ENCODE data around the gene GLS.

Gene GLS

DNA sequence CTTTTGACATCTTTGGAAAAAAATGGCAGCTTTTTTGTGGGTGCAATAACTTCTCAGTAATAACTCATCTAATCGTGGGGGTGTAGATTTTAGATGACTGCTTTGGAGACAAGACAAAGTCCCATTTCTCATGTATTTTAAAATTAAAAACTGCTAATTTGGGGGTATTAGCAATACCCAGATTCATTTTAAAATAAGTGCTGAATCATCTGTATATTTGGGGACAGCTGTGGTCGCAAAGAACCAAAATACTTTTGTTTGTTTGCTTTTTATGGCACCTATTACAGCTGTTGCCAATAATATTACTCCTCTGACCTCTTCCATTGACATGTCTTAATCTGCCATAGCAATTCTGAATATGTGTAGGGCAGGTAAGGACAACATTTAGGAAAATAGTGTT lies 87.9 kb downstream of the GLS start:
- in situ Hi-C loops (cut with MboI; ENCODE audit: low sequenced_read_pairs) = no loop called here

DNA sequence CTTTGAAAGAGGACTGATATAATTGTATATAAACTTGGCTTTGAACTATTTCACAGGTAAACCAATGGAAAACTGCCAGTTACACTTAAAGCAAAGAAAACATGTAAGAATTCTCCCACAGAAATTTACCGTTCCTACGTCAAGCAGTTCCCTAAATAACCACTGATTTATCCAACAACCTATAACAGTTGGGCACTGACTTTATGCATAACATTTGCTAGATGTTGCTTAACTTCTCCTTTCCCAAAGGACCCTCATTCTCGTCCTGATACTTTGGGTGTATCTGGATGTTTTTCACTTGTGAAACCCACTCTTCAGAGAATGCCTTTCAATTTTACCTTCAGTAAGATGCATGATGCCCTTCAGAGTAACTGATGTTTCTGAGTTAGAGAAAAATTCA lies 89.5 kb downstream of the GLS start:
- in situ Hi-C loops (cut with MboI; ENCODE audit: low sequenced_read_pairs) = no loop called here

DNA sequence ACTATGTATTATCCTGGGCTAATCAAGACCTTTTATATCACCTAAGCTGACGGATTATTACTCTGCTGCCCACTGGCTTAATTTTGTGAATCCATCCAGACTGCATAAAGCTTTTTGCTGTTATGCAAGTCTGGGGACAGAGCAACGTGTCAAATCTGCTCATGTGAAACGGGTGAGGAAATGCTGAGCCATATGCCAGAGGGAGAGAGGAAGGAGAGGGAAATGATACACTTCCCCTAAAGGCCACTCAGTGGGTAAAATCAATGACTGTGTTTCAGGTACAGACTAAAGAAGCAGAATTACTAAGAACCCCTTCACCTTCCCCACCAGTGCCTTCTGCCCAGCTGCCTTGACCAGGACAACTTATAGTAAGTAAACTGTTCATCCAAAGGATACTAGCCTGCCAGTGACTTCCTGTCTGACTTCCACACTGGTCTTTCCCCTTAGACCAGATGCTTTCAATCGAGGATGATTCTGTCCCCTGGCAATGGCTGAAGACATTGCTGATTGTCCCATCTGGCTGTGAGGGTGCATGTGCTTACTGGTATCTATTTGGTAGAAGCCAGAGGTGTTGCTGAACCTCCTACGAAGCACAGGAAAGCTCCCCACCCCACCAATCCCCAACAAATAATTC lies 90.4 kb downstream of the GLS start:
- in situ Hi-C loops (cut with MboI; ENCODE audit: low sequenced_read_pairs) = no loop called here

DNA sequence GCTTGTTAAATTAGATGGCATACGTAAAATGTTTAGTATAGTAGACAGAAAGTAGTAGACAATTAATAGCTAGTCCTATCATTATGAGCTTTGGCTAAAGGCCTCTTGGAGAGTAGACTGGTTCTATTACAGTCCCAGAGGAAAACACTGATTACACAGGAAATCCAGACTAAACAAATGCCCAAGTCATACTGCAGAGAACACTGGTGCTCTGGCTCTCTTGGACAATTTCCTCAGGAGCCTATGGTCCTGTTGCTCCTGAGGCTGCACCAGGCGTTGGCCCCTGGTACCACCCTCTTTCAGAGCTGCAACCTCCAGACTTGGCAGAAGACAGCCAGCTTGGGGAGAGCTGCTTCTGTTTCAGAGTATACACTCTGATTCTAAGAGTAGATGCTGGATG lies 91.6 kb downstream of the GLS start:
- in situ Hi-C loops (cut with MboI; ENCODE audit: low sequenced_read_pairs) = no loop called here

DNA sequence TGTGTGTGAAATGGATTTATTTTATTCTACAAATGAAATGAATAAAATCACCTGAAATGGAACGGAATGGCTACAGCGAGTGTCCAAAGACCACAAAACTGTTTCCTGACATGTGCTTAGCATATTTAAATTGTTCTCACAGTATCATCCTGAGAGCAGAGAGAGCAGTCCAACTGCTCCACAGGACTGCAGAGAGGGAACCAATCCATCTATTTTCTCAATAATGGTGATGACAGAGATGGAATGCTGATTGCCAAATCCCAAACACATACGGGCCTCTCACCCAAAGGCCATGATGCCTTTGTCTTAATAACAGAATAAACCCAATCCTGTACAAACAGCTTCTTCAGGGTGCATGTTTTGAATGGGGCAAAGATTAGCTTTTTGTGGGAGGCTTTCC lies 92.2 kb downstream of the GLS start:
- in situ Hi-C loops (cut with MboI; ENCODE audit: low sequenced_read_pairs) = no loop called here

GRCh38 chr2:190973262-190973661 lies 92.6 kb downstream of the GLS start:
- in situ Hi-C loops (cut with MboI; ENCODE audit: low sequenced_read_pairs) = no loop called here

DNA sequence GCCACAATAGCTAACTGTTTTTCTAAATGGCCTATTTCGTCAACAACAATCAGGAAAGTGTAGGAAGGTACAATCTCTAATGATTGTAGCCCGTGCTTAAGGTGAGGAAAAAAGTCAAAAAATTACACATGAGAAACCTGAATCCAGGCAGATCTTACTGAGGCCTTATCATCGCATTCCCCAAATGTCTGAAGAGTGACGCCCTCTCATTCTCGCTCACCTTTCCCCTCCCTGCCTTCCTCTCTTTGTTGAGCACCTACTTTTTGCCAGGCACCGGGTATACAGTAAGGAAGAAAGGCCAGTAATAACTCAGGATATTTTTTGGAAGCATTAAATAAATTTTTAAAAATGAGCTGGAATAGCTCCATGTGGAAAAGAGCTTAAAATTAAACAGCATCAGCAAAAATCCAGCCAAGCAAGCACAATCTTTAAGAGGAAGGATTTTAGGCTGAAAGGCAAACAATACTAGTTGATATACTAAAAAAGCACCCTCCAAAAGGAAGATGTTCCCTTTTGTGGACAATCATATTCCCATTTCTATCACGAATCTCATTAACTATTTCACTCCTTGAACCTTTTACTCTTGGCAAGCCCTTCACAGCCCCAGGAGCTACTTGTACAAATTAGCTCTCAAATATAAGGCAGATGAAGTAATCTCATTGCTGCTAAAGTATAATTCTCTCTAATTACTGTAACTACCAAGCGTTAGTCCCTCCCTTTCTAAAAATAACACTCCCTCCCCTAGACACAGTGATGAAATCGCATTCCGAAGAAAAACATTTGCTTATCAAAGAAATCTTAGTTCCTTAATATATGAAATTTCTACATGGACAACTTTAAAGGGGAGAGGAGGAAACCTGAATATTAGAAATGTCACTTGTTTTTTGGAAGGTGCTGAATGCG lies 93.4 kb downstream of the GLS start:
- in situ Hi-C loops (cut with MboI; ENCODE audit: low sequenced_read_pairs) = no loop called here

DNA sequence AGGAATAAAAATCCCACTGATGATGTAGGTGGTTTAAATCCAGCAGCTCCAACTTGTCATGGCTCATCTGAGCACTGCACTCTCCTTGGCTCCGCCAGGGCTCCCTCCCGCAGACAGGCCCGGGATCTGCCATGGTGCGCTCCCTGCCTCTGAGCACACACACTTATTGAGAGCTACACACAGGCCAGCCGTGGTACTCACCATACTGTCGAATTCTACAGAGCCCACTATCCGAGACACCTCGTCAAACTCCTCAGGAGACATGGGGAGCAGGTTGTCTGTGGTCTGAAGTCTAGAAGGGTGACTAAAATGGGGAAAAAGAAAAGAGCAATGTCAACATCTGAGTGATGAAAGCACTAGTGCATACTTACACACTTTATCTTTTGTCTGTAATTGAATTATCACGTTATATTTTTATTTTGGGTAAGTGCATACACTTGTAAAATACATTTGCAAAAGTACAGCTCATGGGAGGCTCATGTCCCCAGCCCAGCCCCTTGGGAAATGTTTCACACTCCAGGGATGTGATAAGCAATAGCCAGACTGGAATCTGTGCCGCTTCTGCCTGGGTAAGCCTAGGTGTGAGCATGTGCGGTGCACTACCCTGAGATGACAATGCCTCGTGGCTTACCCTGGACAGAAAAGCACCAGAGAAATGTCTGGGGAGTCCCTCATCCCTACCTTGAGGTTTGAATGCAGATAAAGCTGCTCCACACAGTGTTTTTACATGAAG lies 94.2 kb downstream of the GLS start:
- in situ Hi-C loops (cut with MboI; ENCODE audit: low sequenced_read_pairs) = no loop called here

DNA sequence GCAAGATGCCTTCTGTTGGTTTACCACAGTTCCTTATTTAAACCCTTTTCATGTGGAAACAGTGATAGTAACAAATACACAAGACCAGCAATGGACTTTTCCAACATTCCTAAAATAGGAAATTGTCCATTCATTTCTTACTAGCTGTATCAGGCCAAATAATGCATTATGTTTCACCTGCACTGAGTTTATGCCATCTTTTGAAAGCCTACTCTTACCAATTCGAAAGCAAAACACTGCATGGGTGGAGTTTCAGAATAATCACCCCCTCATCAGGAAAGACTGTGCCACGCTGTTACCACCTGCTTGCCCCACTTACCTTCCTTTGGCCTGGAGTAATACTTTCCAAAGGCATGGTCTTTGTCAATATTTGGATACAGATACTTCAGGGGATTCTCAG lies 95.9 kb downstream of the GLS start:
- in situ Hi-C loops (cut with MboI; ENCODE audit: low sequenced_read_pairs) = no loop called here

DNA sequence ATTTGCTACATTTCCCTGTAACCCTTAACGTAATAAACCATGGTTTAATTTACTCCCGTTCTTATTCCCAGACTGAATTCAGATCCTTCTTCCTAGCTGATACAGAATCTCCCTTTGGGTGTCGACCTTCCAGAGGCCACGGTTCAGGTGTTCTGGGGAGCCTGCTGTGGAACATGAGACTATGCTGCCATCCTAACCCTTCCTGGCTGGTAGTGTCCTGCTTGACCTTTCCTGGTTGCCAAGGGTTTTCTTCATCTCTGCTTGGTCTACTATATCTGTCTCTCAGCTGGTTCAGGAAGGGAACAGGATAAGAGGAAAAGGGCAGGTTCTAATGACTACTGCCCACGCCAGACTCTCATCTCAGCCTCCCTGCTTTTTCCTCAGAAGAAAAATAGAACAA lies 96.9 kb downstream of the GLS start:
- in situ Hi-C loops (cut with MboI; ENCODE audit: low sequenced_read_pairs) = no loop called here

DNA sequence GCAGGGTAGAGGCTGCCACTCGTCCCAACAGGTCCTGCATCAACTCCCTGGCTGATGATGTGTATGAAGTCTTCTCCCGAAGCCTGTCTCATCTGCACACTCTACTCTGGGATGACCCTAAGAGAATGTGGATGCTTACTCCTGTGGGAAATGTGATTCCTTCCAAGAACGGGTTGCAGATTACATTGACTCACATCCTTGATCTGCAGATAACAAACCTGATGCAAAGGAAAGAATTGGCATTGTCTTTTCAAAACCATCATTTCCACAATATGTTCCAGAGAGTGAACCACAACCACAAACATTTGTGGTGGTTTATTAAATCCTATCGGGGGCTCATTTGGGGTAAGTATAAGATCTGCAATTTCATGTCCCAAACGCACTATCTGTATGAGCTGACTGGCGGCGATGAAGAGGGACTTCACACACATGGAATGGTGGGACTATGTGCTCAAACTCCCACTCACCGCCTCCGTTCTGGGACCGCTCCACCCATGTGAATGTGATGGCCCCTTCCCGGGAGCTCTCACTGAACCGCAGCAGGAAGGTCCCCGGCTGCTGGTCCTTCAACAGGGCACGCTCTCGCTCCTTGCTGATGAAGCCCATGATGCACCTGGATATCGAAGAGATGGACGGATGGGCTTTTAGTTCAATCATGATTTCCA lies 97.9 kb downstream of the GLS start:
- in situ Hi-C loops (cut with MboI; ENCODE audit: low sequenced_read_pairs) = no loop called here

- in situ Hi-C loops (cut with MboI; ENCODE audit: low sequenced_read_pairs) = no loop called here
Measured at GRCh38 chr2:190979906-190980629, 99.4 kb downstream of the GLS start.

GRCh38 chr2:190980630-190981209 lies 100.1 kb downstream of the GLS start:
- in situ Hi-C loops (cut with MboI; ENCODE audit: low sequenced_read_pairs) = no loop called here

GRCh38 chr2:190981333-190981732 lies 100.7 kb downstream of the GLS start:
- in situ Hi-C loops (cut with MboI; ENCODE audit: low sequenced_read_pairs) = no loop called here

DNA sequence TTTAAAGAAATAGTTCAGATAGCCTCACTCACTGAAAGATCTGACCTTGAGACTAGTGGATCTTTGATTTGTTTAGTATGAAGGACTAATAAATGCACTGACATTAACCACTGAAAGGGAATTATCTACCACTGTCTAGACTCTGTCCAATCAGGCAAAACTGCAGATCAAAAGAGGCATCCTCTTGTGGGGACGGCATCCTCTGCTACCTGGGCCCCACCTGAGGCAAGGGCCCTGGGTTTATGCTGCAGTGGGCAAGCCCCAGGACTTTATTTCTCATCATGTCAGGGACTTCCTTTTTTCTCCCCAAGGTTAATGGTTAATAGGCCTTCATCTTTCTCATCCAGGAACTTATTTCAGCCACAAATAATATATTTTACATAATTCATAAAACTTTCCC lies 101.1 kb downstream of the GLS start:
- in situ Hi-C loops (cut with MboI; ENCODE audit: low sequenced_read_pairs) = no loop called here

GRCh38 chr2:190982262-190983034 lies 101.8 kb downstream of the GLS start:
- in situ Hi-C loops (cut with MboI; ENCODE audit: low sequenced_read_pairs) = no loop called here

DNA sequence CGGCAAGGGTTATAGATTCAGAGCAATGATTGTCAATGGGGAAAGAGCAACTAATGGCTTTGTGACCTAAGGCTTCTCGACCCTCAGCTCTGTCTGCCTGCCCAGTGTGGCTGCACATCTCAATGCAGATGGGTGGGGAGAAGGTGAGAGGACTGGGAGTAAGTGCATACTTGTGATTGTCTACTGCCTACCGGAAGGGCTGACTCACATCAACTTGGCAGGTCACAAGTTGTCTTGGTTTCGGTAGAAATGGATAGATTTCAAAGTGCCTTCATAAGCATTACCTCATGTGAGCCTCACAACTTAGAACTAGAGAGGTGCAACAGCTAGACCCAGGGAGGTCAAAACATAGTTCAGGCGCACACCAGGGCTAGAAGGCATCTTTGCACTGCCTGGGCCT lies 104.0 kb downstream of the GLS start:
- in situ Hi-C loops (cut with MboI; ENCODE audit: low sequenced_read_pairs) = no loop called here

DNA sequence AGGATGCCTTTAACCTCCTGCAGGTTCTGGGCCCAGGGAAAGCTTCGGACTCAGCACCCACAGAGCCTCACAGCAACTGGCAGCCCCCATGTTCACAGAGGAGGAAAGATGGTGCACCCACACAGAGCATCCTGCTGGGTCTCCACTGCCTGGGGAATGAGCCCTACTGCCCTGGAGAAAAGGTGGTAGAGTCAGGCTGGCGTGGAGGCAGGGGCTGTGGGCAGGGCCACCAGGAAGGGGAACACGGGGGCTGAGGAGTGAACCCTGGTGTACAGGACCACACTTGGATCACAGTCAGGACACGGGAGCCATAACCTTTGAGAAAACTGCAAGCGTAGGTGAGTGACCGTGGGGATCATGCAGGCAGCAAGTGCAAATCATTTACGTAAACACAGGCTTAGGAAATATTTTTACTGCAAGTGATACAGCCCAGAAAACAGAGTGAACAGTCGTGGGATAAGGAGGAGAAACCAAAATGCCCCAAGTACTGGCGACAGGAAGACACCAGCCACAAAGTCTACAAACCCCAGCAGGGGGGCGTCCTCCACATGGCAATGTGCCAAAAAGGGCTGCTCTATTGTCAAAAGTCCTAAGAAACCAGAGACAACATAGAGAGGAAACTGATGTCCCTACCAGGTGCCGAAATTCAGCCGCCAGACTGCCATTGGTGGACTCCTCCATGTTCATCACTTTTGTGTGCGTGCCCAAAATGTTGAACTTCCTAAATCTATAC lies 105.8 kb downstream of the GLS start:
- in situ Hi-C loops (cut with MboI; ENCODE audit: low sequenced_read_pairs) = no loop called here

GRCh38 chr2:190987116-190987515 lies 106.5 kb downstream of the GLS start:
- in situ Hi-C loops (cut with MboI; ENCODE audit: low sequenced_read_pairs) = no loop called here
